PFSK-1 (cell line): ENCODE data around the gene MTFR1L.
A peak's percentile ranks its signal among the peaks of the same experiment; 100 is the strongest.

ENCODE experiments used
- FOXP2 ChIP-seq: optimal IDR thresholded peaks from 2 replicates; pipeline ENCODE3; 2011; ENCODE audit warnings: borderline replicate concordance, control low read depth, inconsistent platforms; ENCODE audit not compliant: insufficient read depth; ENCODE audit errors: extremely low read length, extremely low read depth
- POLR2AphosphoS5 ChIP-seq: IDR thresholded peaks from 2 replicates; pipeline ENCODE4 v1.6.1; 2012; ENCODE audit warnings: low read depth, mild to moderate bottlenecking, control low read depth, low read length, moderate library complexity
- REST ChIP-seq, 2 experiments: IDR thresholded peaks; 2 replicates each; pipeline versions ENCODE4 v1.6.1 to v1.8.0; 2011 to 2012; ENCODE audit warnings: low read depth in 2 of 2, low read length in 2 of 2, control low read depth in 1 of 2, inconsistent platforms in 1 of 2, mild to moderate bottlenecking in 1 of 2, moderate library complexity in 1 of 2; ENCODE audit not compliant: insufficient read depth in 1 of 2
- SIN3A ChIP-seq: IDR thresholded peaks from 2 replicates; pipeline ENCODE4 v1.6.1; 2012; ENCODE audit warnings: mild to moderate bottlenecking, low read length, moderate library complexity, borderline replicate concordance; ENCODE audit not compliant: insufficient read depth
- TAF1 ChIP-seq: IDR thresholded peaks from 2 replicates; pipeline ENCODE4 v1.6.1; 2012; ENCODE audit warnings: low read length, control low read depth, borderline replicate concordance; ENCODE audit not compliant: insufficient read depth

The MTFR1L gene

DNA sequence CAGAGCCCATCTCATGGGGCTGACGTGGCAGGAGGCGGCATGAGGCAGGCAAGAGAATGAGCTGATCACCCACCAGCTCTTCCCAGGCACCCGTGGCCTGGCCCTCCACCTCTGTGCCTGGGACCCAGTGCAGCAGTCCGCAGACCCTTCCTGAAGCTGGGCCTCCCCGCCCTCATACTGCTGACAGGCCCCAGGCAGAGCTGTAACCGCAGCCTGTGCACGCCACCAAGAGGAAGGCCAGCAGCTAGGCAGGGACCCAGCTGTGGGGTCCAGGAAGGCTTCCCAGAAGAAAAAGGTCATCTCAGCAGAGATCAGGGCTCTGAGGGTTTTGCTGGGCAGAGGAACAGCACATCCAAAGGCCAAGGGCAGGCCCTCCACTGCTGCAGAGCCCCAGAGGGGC is 9.8 kb upstream of the MTFR1L start:
- TF ChIP-seq REST (IDR thresholded peaks at IDR 0.05; ENCODE audit: insufficient read depth in 1 of 2, low read depth in 2 of 2, low read length in 2 of 2) (no peak), SIN3A (no peak), POLR2AphosphoS5 (no peak), TAF1 (no peak), FOXP2 (no peak)

- TF ChIP-seq REST (IDR thresholded peaks at IDR 0.05; ENCODE audit: insufficient read depth in 1 of 2, low read depth in 2 of 2, low read length in 2 of 2) (no peak), TAF1 (no peak), POLR2AphosphoS5 (no peak), FOXP2 (peak; percentile 47), SIN3A (no peak)
Measured at GRCh38 chr1:25810341-25811299, 9.1 kb upstream of the MTFR1L start.

DNA sequence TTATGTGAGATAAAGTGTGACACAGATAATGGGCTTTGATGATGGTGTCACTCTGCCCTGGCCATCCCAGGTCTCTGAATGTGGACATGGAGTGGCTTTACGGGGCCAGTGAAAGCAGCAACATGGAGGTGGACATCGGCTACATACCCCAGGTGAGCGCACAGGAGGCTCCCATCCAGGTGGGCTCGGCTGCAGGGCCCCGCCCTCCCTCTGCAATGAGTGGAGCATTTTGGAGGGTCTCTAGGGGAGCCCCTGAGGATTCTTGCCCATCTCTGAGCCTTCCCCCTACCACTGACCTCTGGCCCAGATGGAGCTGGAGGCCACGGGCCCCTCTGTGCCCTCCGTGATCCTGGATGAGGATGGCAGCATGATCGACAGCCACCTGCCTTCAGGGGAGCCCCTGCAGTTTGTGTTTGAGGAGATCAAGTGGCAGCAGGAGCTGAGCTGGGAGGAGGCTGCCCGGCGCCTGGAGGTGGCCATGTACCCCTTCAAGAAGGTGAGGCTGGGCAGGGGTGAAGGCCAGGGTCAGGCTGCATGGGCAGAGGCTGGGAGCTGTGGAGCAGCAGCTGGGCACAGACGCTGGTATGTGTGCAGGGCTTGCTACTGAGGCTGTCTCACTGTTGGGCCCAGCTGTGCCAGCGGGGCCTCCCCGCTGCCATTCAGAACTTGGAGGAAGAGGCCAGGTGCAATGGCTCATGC is 8.2 kb upstream of the MTFR1L start:
- TF ChIP-seq FOXP2 (no peak), SIN3A (no peak), TAF1 (no peak), POLR2AphosphoS5 (no peak), REST (IDR thresholded peaks at IDR 0.05; ENCODE audit: insufficient read depth in 1 of 2, low read depth in 2 of 2, low read length in 2 of 2) (no peak)

DNA sequence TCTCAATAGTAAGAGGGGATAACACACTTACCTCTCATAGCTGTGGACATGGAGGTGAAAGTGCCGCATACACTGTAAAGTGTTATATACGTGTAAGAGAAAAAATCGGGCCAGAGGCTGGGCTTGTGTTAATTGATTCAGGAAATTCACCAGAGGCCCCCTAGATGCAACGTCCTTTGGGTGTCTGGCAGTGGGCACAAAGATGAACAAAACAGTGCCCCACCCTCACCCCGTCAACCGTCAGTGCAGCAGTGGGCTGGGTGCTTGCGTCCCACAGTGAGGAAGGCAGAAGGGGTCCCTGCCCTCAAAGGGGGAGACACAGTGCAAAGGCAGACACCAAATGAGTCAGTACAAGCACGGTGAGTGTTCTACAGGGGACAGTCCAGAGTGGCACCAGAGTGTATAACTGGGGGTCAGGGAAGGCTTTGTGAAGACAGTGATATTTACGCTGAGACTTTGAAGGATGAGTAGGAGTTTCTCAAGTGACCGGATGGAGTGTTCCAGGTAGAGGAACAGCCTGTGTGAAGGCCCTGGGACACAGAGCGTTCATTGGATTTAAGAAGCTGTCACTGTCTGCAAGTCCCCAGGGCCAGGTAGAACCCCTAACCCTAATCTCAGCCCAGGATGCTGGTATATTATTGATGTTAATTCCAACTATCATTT is 6.6 kb upstream of the MTFR1L start:
- no peak for TF ChIP-seq REST (IDR thresholded peaks at IDR 0.05; ENCODE audit: insufficient read depth in 1 of 2, low read depth in 2 of 2, low read length in 2 of 2)
- TF ChIP-seq SIN3A, result no peak
- TF ChIP-seq FOXP2, result no peak
- TF ChIP-seq TAF1, result no peak
- TF ChIP-seq POLR2AphosphoS5, result no peak
